GM12892 (cell line): ENCODE measurements around the gene OR7G2.

ENCODE experiments used
- POLR2A ChIP-seq: IDR thresholded peaks from 2 replicates; pipeline ENCODE4 v1.6.1; 2011; ENCODE audit warnings: low read depth, low read length, control low read depth
- POLR2AphosphoS5 ChIP-seq: IDR thresholded peaks from 2 replicates; pipeline ENCODE4 v1.6.1; 2011; ENCODE audit warnings: low read depth, low read length, control low read depth
- TAF1 ChIP-seq: IDR thresholded peaks from 2 replicates; pipeline ENCODE4 v1.6.1; 2011; ENCODE audit warnings: low read depth, mild to moderate bottlenecking, control low read depth, low read length, borderline replicate concordance

DNA sequence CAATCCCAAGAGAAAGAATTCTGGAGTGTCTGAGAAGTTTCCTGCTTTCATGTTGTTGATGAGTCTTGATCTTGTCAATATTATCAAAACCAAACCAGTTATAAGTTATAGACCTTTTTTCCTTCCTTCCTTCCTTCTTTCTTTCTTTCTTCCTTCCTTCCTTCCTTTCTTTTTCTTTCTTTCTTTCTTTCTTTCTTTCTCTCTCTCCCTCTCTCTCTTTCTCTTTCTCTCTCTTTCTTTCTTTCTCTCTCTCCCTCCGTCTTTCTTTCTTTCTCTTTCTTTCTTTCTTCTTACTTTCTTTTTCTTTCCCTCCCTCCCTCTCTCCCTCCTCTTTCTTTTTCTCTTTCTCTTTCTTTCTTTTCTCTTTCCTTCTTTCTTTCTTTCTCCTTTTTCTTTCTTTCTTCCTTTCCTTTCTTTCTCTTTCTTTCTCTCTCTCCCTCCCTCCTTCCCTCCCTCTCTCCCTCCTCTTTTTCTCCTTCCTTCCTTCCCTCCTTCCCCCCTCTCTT is 19.7 kb upstream of the OR7G2 start, which contains the start of gene OR7G3:
- no peak for TF ChIP-seq POLR2AphosphoS5
- TF ChIP-seq TAF1: no peak
- no peak for TF ChIP-seq POLR2A
